ENCODE measurements around the gene PCDHB4. TPM values are rescaled to one million over a fixed set of nuclear protein-coding genes. Genes with fewer than 3 reads are reported as not detected.
"Not testable (repeated sequence)": the region's sequence is repeated elsewhere in the genome, so short reads cannot be mapped to it uniquely, and the experiment has no call there.

The PCDHB4 gene
- total RNA-seq, 1 donor from 2014 or later, result 1.1 TPM

GRCh38 chr5:141152096-141152495, 30.5 kb downstream of the PCDHB4 start:
- not testable (repeated sequence) for H3K27me3 Mint-ChIP-seq (ENCODE audit: low read depth, unreplicated experiment); DNase-seq (ENCODE audit: low read depth); H3K36me3 ChIP-seq (ENCODE audit: insufficient read depth, low read length); FAIRE-seq; H3K4me1 Mint-ChIP-seq (ENCODE audit: low read depth, unreplicated experiment); H3K79me2 ChIP-seq (ENCODE audit: insufficient read depth, low read length); H3K4me2 ChIP-seq (ENCODE audit: low read length); H3K4me1 ChIP-seq (ENCODE audit: insufficient read depth, low read length); H3K4me3 Mint-ChIP-seq (ENCODE audit: unreplicated experiment); H3K4me3 ChIP-seq (ENCODE audit: insufficient read depth, low read depth, low read length); H3K9ac ChIP-seq (ENCODE audit: low read length); H3K27ac ChIP-seq (ENCODE audit: low read depth, low read length); H2AFZ ChIP-seq (ENCODE audit: low read depth, low read length); H3K27ac Mint-ChIP-seq (ENCODE audit: unreplicated experiment); H4K20me1 ChIP-seq (ENCODE audit: insufficient read depth, low read length); H3K27me3 ChIP-seq (ENCODE audit: insufficient read depth, low read length)
- Mint-ChIP-seq H3K9me3 (ENCODE audit: unreplicated experiment) (peaks cover 23% of the 10 kb centered on the region), H3K36me3 (ENCODE audit: low read depth, unreplicated experiment) (peaks cover 13% of the 10 kb centered on the region)
- H3K9me3 ChIP-seq (ENCODE audit: insufficient read depth, low read depth, low read length), result peaks cover 18% of the 10 kb centered on the region

GRCh38 chr5:141155540-141156374, 34.1 kb downstream of the PCDHB4 start:
- no peak for TF ChIP-seq CTCF (IDR thresholded peaks at IDR 0.05; ENCODE audit: insufficient read depth, low read depth, low read length)
- TF ChIP-seq EZH2 (IDR thresholded peaks at IDR 0.05; ENCODE audit: insufficient read depth, low read length), result no peak
- Histone ChIP-seq H2AFZ (ENCODE audit: low read depth, low read length) (no peak overlapping the region), H3K4me3 (ENCODE audit: insufficient read depth, low read depth, low read length) (no peak overlapping the region), H3K79me2 (ENCODE audit: insufficient read depth, low read length) (no peaks in the 10 kb centered on the region), H3K4me1 (ENCODE audit: insufficient read depth, low read length) (no peaks in the 10 kb centered on the region), H3K36me3 (ENCODE audit: insufficient read depth, low read length) (no peaks in the 10 kb centered on the region), H4K20me1 (ENCODE audit: insufficient read depth, low read length) (no peaks in the 10 kb centered on the region), H3K9me3 (ENCODE audit: insufficient read depth, low read depth, low read length) (peaks cover 15% of the 10 kb centered on the region), H3K27me3 (ENCODE audit: insufficient read depth, low read length) (no peaks in the 10 kb centered on the region), H3K9ac (ENCODE audit: low read length) (no peak overlapping the region), H3K27ac (ENCODE audit: low read depth, low read length) (no peak overlapping the region), H3K4me2 (ENCODE audit: low read length) (no peak overlapping the region)
- DNase-seq (ENCODE audit: low read depth) (no peak), FAIRE-seq (no peak)
- peaks cover 25% of the 10 kb centered on the region for H3K9me3 Mint-ChIP-seq (ENCODE audit: unreplicated experiment)
- no peaks in the 10 kb centered on the region for H3K27me3 Mint-ChIP-seq (ENCODE audit: low read depth, unreplicated experiment)
- peaks cover 13% of the 10 kb centered on the region for H3K36me3 Mint-ChIP-seq (ENCODE audit: low read depth, unreplicated experiment)
- H3K4me3 Mint-ChIP-seq (ENCODE audit: unreplicated experiment), result no peak overlapping the region
- no peak overlapping the region for H3K27ac Mint-ChIP-seq (ENCODE audit: unreplicated experiment)
- no peaks in the 10 kb centered on the region for H3K4me1 Mint-ChIP-seq (ENCODE audit: low read depth, unreplicated experiment)

GRCh38 chr5:141157356-141157755, 35.7 kb downstream of the PCDHB4 start:
- H3K36me3 Mint-ChIP-seq (ENCODE audit: low read depth, unreplicated experiment), result not testable (repeated sequence)

GRCh38 chr5:141157901-141158300, 36.3 kb downstream of the PCDHB4 start:
- not testable (repeated sequence) for H3K4me1 Mint-ChIP-seq (ENCODE audit: low read depth, unreplicated experiment); DNase-seq (ENCODE audit: low read depth); H3K4me3 ChIP-seq (ENCODE audit: insufficient read depth, low read depth, low read length); H3K79me2 ChIP-seq (ENCODE audit: insufficient read depth, low read length); H2AFZ ChIP-seq (ENCODE audit: low read depth, low read length); H3K4me1 ChIP-seq (ENCODE audit: insufficient read depth, low read length); H4K20me1 ChIP-seq (ENCODE audit: insufficient read depth, low read length); H3K27ac Mint-ChIP-seq (ENCODE audit: unreplicated experiment); H3K36me3 Mint-ChIP-seq (ENCODE audit: low read depth, unreplicated experiment); H3K4me3 Mint-ChIP-seq (ENCODE audit: unreplicated experiment); H3K27me3 Mint-ChIP-seq (ENCODE audit: low read depth, unreplicated experiment); H3K9ac ChIP-seq (ENCODE audit: low read length); H3K36me3 ChIP-seq (ENCODE audit: insufficient read depth, low read length); H3K27me3 ChIP-seq (ENCODE audit: insufficient read depth, low read length); FAIRE-seq; H3K27ac ChIP-seq (ENCODE audit: low read depth, low read length); H3K4me2 ChIP-seq (ENCODE audit: low read length)
- H3K9me3 ChIP-seq (ENCODE audit: insufficient read depth, low read depth, low read length), result peaks cover 11% of the 10 kb centered on the region
- peaks cover 13% of the 10 kb centered on the region for H3K9me3 Mint-ChIP-seq (ENCODE audit: unreplicated experiment)

More at GRCh38 chr5:141157356-141157755, 35.7 kb downstream of the PCDHB4 start:
- H3K27ac ChIP-seq (ENCODE audit: low read depth, low read length); H3K27ac Mint-ChIP-seq (ENCODE audit: unreplicated experiment); H3K79me2 ChIP-seq (ENCODE audit: insufficient read depth, low read length); H3K27me3 ChIP-seq (ENCODE audit: insufficient read depth, low read length); H3K36me3 ChIP-seq (ENCODE audit: insufficient read depth, low read length); H4K20me1 ChIP-seq (ENCODE audit: insufficient read depth, low read length); H3K9ac ChIP-seq (ENCODE audit: low read length); H3K4me2 ChIP-seq (ENCODE audit: low read length); H3K4me1 ChIP-seq (ENCODE audit: insufficient read depth, low read length); H3K9me3 ChIP-seq (ENCODE audit: insufficient read depth, low read depth, low read length); H3K4me3 Mint-ChIP-seq (ENCODE audit: unreplicated experiment); H2AFZ ChIP-seq (ENCODE audit: low read depth, low read length); H3K27me3 Mint-ChIP-seq (ENCODE audit: low read depth, unreplicated experiment); DNase-seq (ENCODE audit: low read depth); H3K4me1 Mint-ChIP-seq (ENCODE audit: low read depth, unreplicated experiment); H3K4me3 ChIP-seq (ENCODE audit: insufficient read depth, low read depth, low read length); FAIRE-seq: not testable (repeated sequence)
- peaks cover 15% of the 10 kb centered on the region for H3K9me3 Mint-ChIP-seq (ENCODE audit: unreplicated experiment)
